Epidermal melanocyte (primary cell): ENCODE measurements around the gene HEATR1.
"Not testable (repeated sequence)": the region's sequence is repeated elsewhere in the genome, so short reads cannot be mapped to it uniquely, and the experiment has no call there.

ENCODE experiments used
- DNase-seq: peaks from one replicate; pipeline ENCODE4 v3.0.0; 2011; ENCODE audit warnings: low spot score; ENCODE audit not compliant: insufficient read length

Gene HEATR1

GRCh38 chr1:236603991-236604904, at the start of gene HEATR1:
Gene HEATR1, minus strand, starts transcription at chr1:236604516. Its CDS starts 421 bp downstream, at chr1:236604095.
- DNase-seq: peak; percentile 98

- no peak for DNase-seq
Measured at GRCh38 chr1:236645016-236645680, 40.8 kb upstream of the HEATR1 start.

- DNase-seq: no peak
Measured at GRCh38 chr1:236642763-236643162, 38.4 kb upstream of the HEATR1 start.

- no peak for DNase-seq
Measured at GRCh38 chr1:236639686-236640085, 35.4 kb upstream of the HEATR1 start.

GRCh38 chr1:236638945-236639344, 34.6 kb upstream of the HEATR1 start:
- DNase-seq: no peak

GRCh38 chr1:236636017-236636416, 31.7 kb upstream of the HEATR1 start:
- DNase-seq: no peak

GRCh38 chr1:236627727-236628408, 23.6 kb upstream of the HEATR1 start:
- DNase-seq: no peak

GRCh38 chr1:236623371-236624166, 19.3 kb upstream of the HEATR1 start:
- no peak for DNase-seq

GRCh38 chr1:236622407-236622806, 18.1 kb upstream of the HEATR1 start:
- no peak for DNase-seq

- DNase-seq: no peak
Measured at GRCh38 chr1:236619398-236619797, 15.1 kb upstream of the HEATR1 start.

- no peak for DNase-seq
Measured at GRCh38 chr1:236618507-236618906, 14.2 kb upstream of the HEATR1 start.

- DNase-seq: no peak
Measured at GRCh38 chr1:236615399-236616148, 11.3 kb upstream of the HEATR1 start.

- DNase-seq: no peak
Measured at GRCh38 chr1:236612349-236612748, 8.0 kb upstream of the HEATR1 start.

GRCh38 chr1:236608930-236609726, 4.8 kb upstream of the HEATR1 start:
- DNase-seq: peak; percentile 66

GRCh38 chr1:236607597-236607996, 3.3 kb upstream of the HEATR1 start:
- DNase-seq: not testable (repeated sequence)

- no peak for DNase-seq
Measured at GRCh38 chr1:236604905-236605806, 840 bp upstream of the HEATR1 start.

- no peak for DNase-seq
Measured at GRCh38 chr1:236602171-236602570, 2.1 kb downstream of the HEATR1 start.

- no peak for DNase-seq
Measured at GRCh38 chr1:236590553-236591150, 13.7 kb downstream of the HEATR1 start.
